Stimulated activated CD8-positive, alpha-beta memory T cell treated with anti-CD3 and anti-CD28 coated beads, Interleukin-4, amount 100 ng/mL, for 24 hours (primary cell): ENCODE results near the gene CAGE1.
"Not testable (repeated sequence)": the region's sequence is repeated elsewhere in the genome, so short reads cannot be mapped to it uniquely, and the experiment has no call there.

Source experiments
- DNase-seq: peaks from one replicate; pipeline ENCODE4 v3.0.0-alpha.2; 2020; ENCODE audit warnings: low read depth

CAGE1 gene

GRCh38 chr6:7409740-7410139 is 20.2 kb upstream of the CAGE1 start:
- DNase-seq: no peak

GRCh38 chr6:7406743-7407142 is 17.2 kb upstream of the CAGE1 start:
- DNase-seq: no peak

DNA sequence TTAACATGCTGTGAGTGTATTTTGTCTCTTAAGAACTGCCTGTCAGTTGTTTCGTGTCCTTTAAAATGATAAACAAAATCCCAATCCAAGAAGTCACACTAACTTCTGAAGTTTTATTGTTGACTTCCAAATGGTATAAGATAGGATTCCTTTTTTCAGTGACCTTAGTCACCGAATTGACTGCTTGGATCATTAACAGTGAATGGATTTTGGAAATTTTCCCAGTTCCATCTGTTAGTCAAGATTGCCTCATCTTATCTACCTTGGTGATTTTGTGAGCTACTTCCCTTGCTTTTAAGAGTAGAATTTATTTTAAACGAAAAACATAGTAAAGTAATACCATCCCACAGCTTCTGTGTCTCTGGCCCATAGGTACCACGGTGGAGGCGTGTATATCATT is 15.0 kb upstream of the CAGE1 start:
- no peak for DNase-seq

- DNase-seq: no peak
Observed at GRCh38 chr6:7402716-7403115, 13.2 kb upstream of the CAGE1 start.

DNA sequence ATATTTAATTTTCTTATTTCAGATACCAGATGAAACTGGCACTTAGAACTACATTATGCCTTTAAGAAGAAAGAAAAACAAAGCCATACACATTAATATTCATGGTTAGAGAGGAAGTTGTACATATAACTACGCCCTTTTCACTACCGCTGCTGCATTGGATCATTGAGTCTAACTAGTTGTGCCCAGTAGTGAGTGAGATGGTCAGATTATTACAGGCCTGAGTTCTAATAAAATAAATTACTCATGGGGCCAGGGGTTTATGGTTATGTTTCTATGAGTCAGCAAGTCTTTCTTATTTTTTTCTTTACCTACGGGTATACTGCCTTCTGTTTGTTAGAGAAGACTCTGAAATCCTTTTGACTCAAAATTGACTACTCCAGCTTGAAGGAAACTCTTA is 11.5 kb upstream of the CAGE1 start:
- DNase-seq: no peak

DNA sequence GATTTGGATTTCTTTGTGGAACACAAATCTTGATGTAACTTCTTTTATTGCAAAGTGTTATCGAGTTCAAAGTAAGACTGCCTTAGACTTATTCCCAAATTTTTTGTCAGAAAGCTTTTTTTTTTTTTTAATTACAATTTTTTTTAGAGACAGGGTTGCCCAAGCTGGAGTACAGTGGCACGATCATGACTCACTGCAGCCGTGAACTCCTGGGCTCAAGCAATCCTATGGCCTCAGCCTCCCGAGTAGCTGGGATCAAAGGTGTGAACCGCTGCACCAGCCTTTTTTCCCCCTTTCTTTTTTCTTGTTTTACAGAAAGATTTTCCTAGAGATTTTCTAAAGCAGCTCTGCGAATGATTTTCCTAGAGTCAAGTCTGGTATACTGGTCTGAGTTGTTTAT is 2.9 kb upstream of the CAGE1 start:
- DNase-seq: no peak

- DNase-seq: no peak
Observed at GRCh38 chr6:7391151-7391550, 1.6 kb upstream of the CAGE1 start.

DNA sequence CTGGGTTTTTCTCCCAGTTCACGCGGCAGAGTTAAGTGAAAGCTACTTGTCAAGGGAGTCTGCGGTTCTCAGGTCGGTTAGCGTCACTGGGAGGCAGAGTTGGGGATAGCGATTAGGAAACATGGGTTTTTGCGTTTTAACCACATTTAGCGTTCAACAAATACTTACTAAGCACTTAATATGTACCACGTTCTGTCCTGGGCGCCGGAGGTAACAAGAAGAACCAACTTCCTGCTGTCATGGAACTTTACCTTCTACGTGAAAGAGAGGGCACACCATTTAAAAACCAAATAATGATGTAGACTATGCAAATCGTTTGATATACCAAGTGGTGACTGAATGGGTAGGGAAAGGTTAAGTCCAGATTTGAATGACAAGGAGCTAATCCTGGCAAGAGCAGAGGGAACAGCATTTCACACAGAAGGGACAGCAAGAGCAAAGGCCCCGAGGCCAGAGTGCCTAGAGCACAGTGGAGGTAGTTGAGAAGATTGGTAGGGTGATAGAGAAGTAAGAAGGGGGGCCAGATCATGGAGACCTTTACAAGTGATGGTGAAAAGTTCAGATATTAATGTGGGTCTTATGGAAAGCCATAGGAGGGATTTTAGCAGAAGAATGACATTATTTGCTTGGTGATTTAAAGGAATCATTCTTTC is 810 bp upstream of the CAGE1 start:
- DNase-seq: no peak

DNA sequence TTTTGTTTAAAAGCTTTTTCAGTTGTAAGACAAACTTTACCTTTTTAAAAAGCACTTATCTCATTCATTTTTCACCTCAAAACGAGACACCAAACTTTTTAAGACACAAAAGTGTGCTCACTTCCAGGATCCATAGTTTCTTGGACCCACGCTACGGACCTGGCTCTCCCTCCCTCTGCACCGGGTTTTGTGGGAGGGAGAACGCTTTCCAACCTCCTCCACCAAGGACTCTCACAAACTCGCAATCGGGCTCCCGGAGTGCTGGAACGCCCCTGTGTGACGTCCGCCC is 436 bp downstream of the CAGE1 start:
- no peak for DNase-seq

DNA sequence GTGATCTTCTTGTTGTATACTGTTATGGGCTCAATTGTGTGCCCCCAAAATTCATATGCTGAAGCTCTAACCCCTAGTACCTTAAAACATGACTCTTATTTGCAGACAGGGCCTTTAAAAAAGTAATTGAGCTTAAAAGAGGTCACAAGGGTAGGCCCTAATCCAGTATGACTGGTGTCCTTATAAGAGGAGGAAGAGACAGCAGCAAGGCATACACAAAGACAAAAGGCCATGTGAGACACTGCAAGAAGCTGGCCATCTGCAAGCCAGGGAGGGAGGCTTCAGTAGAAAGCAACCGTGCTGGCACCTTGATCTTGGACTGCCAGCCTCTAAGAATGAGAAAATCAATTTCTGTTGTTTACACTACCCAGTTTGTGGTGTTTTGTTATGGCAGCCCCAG is 8.4 kb downstream of the CAGE1 start:
- no peak for DNase-seq

GRCh38 chr6:7378740-7379139 is 10.8 kb downstream of the CAGE1 start:
- no peak for DNase-seq

DNA sequence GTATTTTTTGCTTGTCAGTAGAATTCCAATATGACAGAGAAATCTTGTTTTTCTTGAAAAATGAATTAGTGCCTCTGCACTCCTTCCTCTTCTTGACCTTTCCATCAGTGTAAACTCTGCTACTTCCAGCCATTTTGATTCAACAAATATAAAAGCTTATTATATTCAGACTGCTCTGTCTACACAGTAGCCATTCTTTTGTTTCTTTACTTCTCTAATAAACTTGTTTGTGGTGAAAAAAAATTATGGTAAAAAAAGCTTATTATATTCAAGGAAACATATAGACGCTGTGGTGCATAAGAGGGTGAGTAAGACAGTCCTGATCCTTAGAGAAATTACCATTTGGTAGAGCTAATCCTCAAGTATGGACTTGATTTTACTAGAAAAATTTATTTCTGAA is 11.6 kb downstream of the CAGE1 start:
- DNase-seq: no peak

DNA sequence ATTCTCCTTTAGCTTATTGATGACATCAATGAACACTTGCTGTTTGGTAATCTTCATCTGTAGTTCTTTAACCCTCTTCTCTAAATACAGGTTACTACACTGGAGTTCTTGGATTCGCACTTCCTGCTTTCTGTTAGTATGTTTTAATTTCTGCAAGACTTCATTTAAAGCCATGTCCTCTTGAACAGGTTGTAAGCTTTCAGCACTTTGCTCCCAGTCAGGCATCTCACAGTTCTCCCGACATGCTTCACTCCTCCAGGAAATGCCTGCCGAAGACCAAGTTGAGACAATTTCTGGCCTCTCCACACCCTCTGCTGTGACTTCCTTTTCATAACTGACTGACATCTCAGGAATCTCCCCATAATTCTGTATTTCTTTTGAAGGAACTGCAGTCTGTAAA is 15.8 kb downstream of the CAGE1 start:
- no peak for DNase-seq

GRCh38 chr6:7367408-7367807 is 22.1 kb downstream of the CAGE1 start:
- DNase-seq: no peak

- DNase-seq: not testable (repeated sequence)
Observed at GRCh38 chr6:7351916-7352315, 37.6 kb downstream of the CAGE1 start.

DNA sequence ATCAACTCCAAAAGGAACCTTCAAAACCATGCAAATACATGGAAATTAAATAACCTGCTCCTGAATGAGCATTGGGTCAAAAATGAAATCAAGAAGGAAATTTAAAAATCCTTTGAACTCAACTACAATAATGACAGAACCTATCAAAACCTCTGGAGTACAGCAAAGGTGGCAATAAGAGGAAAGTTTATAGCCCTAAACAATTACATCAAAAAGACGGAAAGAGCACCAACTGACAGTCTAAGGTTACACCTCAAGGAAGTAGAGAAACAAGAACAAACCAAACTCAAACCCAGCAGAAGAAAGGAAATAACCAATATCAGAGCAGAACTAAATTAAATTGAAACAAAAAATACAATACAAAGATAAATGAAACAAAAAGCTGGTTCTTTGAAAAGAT is 39.0 kb downstream of the CAGE1 start:
- not testable (repeated sequence) for DNase-seq

DNA sequence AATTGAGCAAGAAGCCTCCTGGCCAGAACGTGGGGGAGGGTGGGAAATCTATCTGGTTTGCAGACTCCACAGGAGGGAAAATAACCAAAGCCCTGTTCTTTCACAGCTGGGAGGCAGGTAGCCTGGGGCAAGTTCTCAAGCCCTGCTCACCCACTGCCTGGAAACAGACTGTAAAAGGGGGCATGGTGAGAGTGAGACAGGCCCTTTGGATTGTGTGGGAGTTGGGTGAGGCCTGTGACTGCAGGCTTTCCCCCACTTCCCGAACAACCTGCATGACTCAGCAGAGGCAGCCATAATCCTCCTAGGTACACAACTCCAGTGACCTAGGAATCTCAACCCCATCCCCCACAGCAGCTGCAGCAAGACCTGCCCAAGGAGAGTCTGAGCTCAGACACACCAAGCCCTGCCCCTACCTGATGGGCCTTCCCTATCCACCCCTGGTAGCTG is 42.0 kb downstream of the CAGE1 start:
- not testable (repeated sequence) for DNase-seq

GRCh38 chr6:7344773-7345450 is 44.6 kb downstream of the CAGE1 start:
- not testable (repeated sequence) for DNase-seq

DNA sequence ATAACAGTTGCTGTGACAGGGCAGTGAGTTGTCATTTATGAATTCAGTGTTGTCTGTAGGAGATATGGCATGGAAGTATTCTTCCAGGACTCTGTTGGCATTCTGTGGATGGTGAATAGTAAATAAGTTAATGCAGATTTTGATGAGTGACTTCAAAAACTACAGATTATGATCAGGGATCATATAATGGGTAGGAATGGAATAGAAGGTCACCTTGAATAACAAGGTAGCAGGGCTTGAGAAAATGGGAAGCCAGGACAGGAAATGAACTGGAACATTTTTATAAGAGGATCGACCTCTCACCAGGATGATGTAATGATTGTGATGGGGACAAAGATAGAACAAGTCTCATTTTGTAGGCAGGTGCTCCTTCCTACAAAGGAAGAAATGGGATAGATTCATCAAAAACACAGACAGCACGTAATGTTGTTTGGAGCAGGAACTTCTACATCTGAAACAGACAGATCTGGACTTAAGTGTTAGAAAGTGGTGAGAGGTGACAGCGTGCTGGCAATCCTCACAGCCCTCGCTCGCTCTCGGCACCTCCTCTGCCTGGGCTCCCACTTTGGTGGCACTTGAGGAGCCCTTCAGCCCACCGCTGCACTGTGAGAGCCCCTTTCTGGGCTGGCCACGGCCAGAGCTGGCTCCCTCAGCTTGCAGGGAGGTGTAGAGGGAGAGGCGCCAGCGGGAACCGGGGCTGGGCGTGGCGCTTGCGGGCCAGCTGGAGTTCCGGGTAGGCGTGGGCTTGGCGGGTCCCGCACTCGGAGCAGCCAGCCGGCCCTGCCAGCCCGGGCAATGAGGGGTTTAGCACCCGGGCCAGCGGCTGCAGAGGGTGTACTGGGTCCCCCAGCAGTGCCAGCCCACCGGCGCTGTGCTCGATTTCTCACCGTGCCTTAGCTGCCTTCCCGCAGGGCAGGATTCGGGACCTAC is 45.7 kb downstream of the CAGE1 start:
- DNase-seq: no peak

DNA sequence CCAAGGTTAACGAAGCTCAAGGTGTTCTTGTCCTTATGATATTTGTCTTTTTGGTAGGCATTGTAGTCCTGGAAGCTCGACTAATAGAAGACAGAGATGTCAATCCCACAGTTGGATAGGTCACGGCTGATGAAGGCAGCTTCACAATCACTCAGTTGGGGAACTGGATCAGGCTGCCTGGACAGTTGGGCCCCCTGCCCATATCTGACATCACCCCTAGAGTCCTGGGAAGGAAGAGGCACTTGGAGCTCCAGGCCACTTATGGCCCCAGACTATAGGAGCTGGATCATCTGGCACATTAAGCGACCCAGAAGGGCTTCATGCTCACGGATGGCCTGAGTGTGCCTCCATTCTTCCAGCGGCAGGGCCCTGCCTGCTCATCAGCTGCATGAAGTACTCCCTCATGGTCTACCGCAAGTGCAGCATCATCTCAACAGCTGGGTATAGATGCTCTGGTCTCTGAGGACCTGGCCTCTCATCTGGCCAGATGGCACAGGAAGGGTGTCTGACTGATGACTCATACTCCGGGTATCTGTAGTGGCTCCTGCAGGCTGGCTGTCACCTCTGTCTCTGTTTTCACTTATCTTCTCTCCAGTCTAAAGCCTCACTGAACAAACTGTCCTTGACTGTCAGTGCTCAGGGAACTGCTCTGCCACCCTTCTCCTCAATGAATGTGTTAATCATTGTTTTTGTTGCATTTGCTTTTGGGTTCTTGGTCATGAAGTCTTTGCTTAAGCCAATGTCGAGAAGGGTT is 47.4 kb downstream of the CAGE1 start:
- DNase-seq: no peak

GRCh38 chr6:7341271-7341670 is 48.3 kb downstream of the CAGE1 start:
- DNase-seq: no peak

DNA sequence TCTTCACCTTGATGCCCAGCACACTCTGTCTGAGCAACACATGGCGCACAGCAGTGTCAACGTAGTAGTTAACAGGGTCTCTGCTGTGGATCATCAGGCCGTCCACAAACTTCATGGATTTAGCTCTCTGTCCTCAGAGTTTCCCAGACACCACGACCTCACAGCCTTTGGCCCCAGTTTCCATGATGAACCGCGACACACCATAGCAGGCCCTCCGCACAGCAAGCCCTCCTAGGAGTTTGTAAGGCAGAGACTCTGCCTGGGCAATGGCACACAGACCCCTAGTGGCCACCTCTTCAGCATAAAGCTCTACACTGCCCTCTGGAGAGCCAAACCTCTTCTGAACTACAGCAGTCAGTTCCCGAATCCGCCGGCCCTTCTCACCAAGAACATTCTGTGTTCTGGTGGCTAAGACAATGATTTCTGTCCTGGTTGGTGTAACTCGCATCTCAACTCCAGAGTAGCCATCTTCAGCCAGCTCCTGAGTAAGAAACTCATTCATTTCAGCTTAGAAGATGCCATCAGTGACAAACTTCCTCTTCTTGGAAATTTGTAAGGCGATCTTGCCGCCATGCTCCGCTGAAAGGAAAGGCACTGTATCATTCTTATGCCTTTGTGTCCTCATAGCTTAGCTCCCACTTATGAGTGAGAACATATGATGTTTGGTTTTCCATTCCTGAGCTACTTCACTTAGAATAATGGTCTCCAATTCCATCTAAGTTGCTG is 50.4 kb downstream of the CAGE1 start:
- DNase-seq: not testable (repeated sequence)
